Uterus (tissue), 2 donors: Measurements from ENCODE around the gene VSTM4.

Experiments used
- POLR2A ChIP-seq, 2 donors: fragments of 450-650 bp; IDR thresholded peaks; one replicate each; pipeline ENCODE4 v1.6.1; 2016; ENCODE audit warnings: antibody characterized with exemption in 2 of 2, mild to moderate bottlenecking in 1 of 2, moderate library complexity in 1 of 2
- TF ChIP-seq, protein P1 (sequence below), 4 experiments: fragments of 200-600 bp in 2 of 4; fragments of 450-650 bp in 2 of 4; sonication (generic) in 2 of 4; IDR thresholded peaks; one replicate each; pipeline ENCODE4 v1.5.1; 2016 to 2019; ENCODE audit warnings: antibody characterized with exemption in 4 of 4, mild to moderate bottlenecking in 2 of 4, moderate library complexity in 1 of 4

DNA sequence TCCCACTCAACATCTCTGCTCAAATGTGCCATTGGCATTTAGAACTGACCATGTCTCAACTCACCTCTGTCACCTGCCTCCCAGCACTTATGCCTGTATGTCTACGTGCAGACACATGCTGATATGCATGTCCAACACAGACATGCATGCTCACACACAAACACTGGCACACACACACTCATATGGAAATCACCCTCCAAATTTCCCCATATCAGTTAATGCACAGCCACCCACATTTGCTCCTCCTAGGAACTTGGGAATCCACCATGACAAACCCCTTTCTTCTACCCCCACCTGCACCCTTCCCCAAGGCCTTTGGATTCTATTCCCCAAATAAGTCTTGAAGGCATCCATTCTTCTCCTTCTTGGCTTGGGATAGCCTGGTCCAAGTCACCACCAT, 14.1 kb upstream of the VSTM4 start:
- TF ChIP-seq, protein P1, sequence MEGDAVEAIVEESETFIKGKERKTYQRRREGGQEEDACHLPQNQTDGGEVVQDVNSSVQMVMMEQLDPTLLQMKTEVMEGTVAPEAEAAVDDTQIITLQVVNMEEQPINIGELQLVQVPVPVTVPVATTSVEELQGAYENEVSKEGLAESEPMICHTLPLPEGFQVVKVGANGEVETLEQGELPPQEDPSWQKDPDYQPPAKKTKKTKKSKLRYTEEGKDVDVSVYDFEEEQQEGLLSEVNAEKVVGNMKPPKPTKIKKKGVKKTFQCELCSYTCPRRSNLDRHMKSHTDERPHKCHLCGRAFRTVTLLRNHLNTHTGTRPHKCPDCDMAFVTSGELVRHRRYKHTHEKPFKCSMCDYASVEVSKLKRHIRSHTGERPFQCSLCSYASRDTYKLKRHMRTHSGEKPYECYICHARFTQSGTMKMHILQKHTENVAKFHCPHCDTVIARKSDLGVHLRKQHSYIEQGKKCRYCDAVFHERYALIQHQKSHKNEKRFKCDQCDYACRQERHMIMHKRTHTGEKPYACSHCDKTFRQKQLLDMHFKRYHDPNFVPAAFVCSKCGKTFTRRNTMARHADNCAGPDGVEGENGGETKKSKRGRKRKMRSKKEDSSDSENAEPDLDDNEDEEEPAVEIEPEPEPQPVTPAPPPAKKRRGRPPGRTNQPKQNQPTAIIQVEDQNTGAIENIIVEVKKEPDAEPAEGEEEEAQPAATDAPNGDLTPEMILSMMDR (IDR thresholded peaks at IDR 0.05) = no peak
- TF ChIP-seq POLR2A (IDR thresholded peaks at IDR 0.05) = no peak
